Measurements from ENCODE around the gene EFHC2. TPM values are rescaled to one million over a fixed set of nuclear protein-coding genes. Genes with fewer than 3 reads are reported as not detected.
"Not testable (repeated sequence)": the region's sequence is repeated elsewhere in the genome, so short reads cannot be mapped to it uniquely, and the experiment has no call there.

Gene EFHC2
- total and polyA plus RNA-seq, 10 of the 15 experiments (the other 5 are each of a cell fraction or from before 2014, with no cell fraction given): 0.56 TPM; not detected in 9

DNA sequence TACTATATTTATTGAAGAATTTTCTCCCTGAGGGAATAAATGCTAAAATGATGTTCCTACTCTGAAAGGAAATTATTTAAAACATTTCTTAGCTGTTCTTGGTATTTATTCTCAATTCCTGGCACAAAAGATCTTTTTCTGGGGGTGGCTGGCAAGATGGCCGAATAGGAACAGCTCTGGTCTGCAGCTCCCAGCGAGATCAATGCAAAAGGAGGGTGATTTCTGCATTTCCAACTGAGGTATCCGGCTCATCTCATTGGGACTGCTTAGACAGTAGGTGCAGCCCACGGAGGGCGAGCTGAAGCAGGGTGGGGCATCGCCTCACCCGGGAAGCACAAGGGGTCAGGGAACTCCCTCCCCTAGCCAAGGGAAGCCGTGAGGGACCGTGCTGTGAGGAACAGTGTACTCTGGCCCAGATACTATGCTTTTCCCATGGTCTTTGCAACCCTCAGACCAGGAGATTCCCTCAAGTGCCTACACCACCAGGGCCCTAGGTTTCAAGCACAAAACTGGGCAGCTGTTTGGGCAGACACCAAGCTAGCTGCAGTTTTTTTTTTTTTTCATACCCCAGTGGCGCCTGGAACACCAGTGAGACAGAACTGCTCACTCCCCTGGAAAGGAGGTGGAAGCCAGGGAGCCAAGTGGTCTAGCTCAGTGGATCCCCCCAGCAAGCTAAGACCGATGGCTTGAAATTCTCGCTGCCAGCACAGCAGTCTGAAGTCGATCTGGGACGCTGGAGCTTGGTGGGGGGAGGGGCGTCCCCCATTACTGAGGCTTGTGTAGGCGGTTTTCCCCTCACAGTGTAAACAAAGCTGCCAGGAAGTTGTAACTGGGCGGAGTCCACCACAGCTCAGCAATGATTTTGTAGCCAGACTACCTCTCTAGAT lies 90.5 kb downstream of the EFHC2 start:
- H3K4me2 ChIP-seq (ENCODE audit: control insufficient read depth, insufficient read depth); H3K27ac ChIP-seq (ENCODE audit: control insufficient read depth, insufficient read depth); H3K36me3 ChIP-seq (ENCODE audit: control insufficient read depth in 2 of 2, insufficient read depth in 2 of 2, low read length in 1 of 2); H3K9me3 ChIP-seq (replicated peaks; ENCODE audit: control insufficient read depth, insufficient read depth, low read length); H3K9ac ChIP-seq (ENCODE audit: control insufficient read depth, insufficient read depth, low read length); BruUV-seq (replicated peaks); in situ Hi-C loops (cut with MboI); H3K4me3 ChIP-seq; FAIRE-seq; H3K79me2 ChIP-seq (ENCODE audit: control insufficient read depth, insufficient read depth, low read length); DNase-seq (ENCODE audit: low read depth, low spot score); H3K27me3 ChIP-seq (replicated peaks in 1 of 2; ENCODE audit: control insufficient read depth in 2 of 2, insufficient read depth in 2 of 2, low read length in 1 of 2); H4K20me1 ChIP-seq (ENCODE audit: control insufficient read depth, insufficient read depth); H3K4me1 ChIP-seq (ENCODE audit: control insufficient read depth, insufficient read depth, low read length); intact Hi-C loops (cut with micrococcal nuclease; ENCODE audit: unreplicated experiment): not testable (repeated sequence)
- SMC1A ChIA-PET (ENCODE audit: uncharacterized antibody, unreplicated experiment): interaction anchor here (0.6 to 3.0 kb wide), 6 partner anchors 9 to 41 kb away, joined by 3 to 20 read pairs (median 4); no protein-coding TSS in a partner anchor
- RAD21 ChIA-PET (ENCODE audit: unreplicated experiment): interaction anchor here (0.6 to 1.6 kb wide), 5 partner anchors 10 to 620 kb away, joined by 3 to 4 read pairs (median 4); partner anchors contain the start of gene KDM6A
- WGBS (ENCODE audit: insufficient coverage, insufficient replicate concordance, low lambda C conversion rate, missing lambda C conversion rate): 14% methylated on average over 17 of the region's 17 CpGs
- H2AFZ ChIP-seq (ENCODE audit: control insufficient read depth, low read depth, low read length): peak overlapping the region; percentile 54
- POLR2A ChIA-PET: interaction anchor here (0.8 kb wide), 1 partner anchor 12 kb away, joined by 6 read pairs; no protein-coding TSS in a partner anchor
- 0 out of 2 replicates have a peak, but pooled peaks have one; percentile 39 for TF ChIP-seq DPF2 (IDR thresholded peaks at IDR 0.05)
- TF ChIP-seq NBN (IDR thresholded peaks at IDR 0.05): 0 out of 2 replicates have a peak, but pooled peaks have one; percentile 35
- peak; percentile 44; the same call in 1 of the 2 replicates for TF ChIP-seq CHD2 (IDR thresholded peaks at IDR 0.05; ENCODE audit: borderline replicate concordance, low read depth, low read length)
- TF ChIP-seq IKZF2 (IDR thresholded peaks at IDR 0.05): 0 out of 4 replicates have a peak, but pooled peaks of 1 of the 2 experiments have one; percentile 26
- 0 out of 2 replicates have a peak, but pooled peaks have one; percentile 8 for TF ChIP-seq RUNX3 (IDR thresholded peaks at IDR 0.05; ENCODE audit: low read length)
- TF ChIP-seq YY1 (IDR thresholded peaks at IDR 0.05; ENCODE audit: low read depth, low read length): 0 out of 2 replicates have a peak, but pooled peaks have one; percentile 23
- TF ChIP-seq IKZF1 (conservative IDR thresholded peaks at IDR 0.05): peak; percentile 47; the same call in 1 of the 2 replicates
- TF ChIP-seq, protein P1, sequence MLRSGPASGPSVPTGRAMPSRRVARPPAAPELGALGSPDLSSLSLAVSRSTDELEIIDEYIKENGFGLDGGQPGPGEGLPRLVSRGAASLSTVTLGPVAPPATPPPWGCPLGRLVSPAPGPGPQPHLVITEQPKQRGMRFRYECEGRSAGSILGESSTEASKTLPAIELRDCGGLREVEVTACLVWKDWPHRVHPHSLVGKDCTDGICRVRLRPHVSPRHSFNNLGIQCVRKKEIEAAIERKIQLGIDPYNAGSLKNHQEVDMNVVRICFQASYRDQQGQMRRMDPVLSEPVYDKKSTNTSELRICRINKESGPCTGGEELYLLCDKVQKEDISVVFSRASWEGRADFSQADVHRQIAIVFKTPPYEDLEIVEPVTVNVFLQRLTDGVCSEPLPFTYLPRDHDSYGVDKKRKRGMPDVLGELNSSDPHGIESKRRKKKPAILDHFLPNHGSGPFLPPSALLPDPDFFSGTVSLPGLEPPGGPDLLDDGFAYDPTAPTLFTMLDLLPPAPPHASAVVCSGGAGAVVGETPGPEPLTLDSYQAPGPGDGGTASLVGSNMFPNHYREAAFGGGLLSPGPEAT (IDR thresholded peaks at IDR 0.05; ENCODE audit: low read depth): peak; percentile 57; the same call in 1 of the 2 replicates
- peak; percentile 89 for ATAC-seq
- CTCF ChIA-PET: interaction anchor here (0.6 to 2.8 kb wide), 3 partner anchors 9 to 935 kb away, joined by 3 to 26 read pairs (median 8); no protein-coding TSS in a partner anchor

Data from GM12878 (cell line).